ENCODE data around the gene ZNF200.
"Not testable (repeated sequence)": the region's sequence is repeated elsewhere in the genome, so short reads cannot be mapped to it uniquely, and the experiment has no call there.

Gene ZNF200

GRCh38 chr16:3249451-3249850, 14.5 kb upstream of the ZNF200 start:
- DNase-seq, result no peak

GRCh38 chr16:3249020-3249419, 14.1 kb upstream of the ZNF200 start:
- DNase-seq, result no peak

GRCh38 chr16:3248596-3248995, 13.6 kb upstream of the ZNF200 start:
- no peak for DNase-seq

- DNase-seq, result no peak
Measured at GRCh38 chr16:3246876-3247275, 11.9 kb upstream of the ZNF200 start.

GRCh38 chr16:3246002-3246401, 11.0 kb upstream of the ZNF200 start:
- DNase-seq, result no peak

GRCh38 chr16:3243882-3244281, 8.9 kb upstream of the ZNF200 start:
- no peak for DNase-seq

GRCh38 chr16:3242709-3243108, 7.8 kb upstream of the ZNF200 start:
- DNase-seq, result no peak

GRCh38 chr16:3241761-3242160, 6.8 kb upstream of the ZNF200 start:
- no peak for DNase-seq

GRCh38 chr16:3235856-3236669, 1.1 kb upstream of the ZNF200 start:
- no peak for DNase-seq

- no peak for DNase-seq
Measured at GRCh38 chr16:3234543-3234856, 458 bp downstream of the ZNF200 start.

- no peak for DNase-seq
Measured at GRCh38 chr16:3223913-3224515, 10.9 kb downstream of the ZNF200 start.

- no peak for DNase-seq
Measured at GRCh38 chr16:3220839-3221238, 14.1 kb downstream of the ZNF200 start.

- DNase-seq, result no peak
Measured at GRCh38 chr16:3216263-3216640, 18.7 kb downstream of the ZNF200 start.

- no peak for DNase-seq
Measured at GRCh38 chr16:3215601-3216262, 19.2 kb downstream of the ZNF200 start.

GRCh38 chr16:3214904-3215600, 19.9 kb downstream of the ZNF200 start:
- DNase-seq, result no peak

GRCh38 chr16:3212567-3212966, 22.4 kb downstream of the ZNF200 start:
- no peak for DNase-seq

- no peak for DNase-seq
Measured at GRCh38 chr16:3212006-3212405, 23.0 kb downstream of the ZNF200 start.

- no peak for DNase-seq
Measured at GRCh38 chr16:3207086-3207953, 27.6 kb downstream of the ZNF200 start.

- DNase-seq, result not testable (repeated sequence)
Measured at GRCh38 chr16:3205939-3206338, 29.0 kb downstream of the ZNF200 start.

- no peak for DNase-seq
Measured at GRCh38 chr16:3202903-3203539, 31.9 kb downstream of the ZNF200 start.

- DNase-seq, result no peak
Measured at GRCh38 chr16:3198334-3199072, 36.5 kb downstream of the ZNF200 start.

Measured in kidney glomerular epithelial cell (primary cell).